ENCODE data around the gene RPS6KA2.

The RPS6KA2 gene

DNA sequence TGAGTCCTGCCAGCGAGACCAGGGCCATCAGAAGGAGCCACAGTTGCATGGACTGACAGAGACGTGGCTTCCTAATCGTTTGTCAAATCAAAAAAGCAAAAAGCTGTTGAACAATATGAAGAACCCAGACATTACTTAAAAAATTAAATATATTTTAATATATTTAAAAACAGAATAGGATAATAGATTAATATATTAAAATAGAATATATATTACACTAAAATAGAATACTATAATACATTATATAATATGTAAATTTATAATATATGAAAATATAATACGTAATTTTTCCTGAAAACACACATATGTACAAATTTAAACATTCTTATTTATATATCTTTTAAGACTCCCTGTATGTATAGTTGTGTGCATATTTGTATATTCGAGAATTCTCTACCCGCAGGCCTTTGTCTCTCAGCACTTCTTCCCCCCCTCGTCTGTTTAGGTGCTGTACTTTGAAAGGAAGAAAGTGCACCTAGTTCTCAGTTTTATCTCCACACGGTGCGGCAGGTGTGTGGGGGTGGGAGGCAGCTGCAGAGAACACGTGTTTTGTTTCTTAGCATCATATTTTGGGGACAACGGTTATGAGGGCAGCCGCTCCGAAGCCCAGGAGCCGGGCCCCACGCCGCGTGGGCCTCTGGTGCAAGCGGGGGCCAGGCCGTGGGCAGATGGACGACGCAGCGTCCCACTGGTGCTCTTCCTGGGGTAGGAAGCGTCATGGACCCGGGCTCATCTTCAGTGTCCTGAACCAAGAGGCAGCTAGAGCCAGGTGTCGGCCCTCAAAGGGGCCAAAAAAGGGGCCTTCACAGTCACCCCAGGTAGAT, 172.1 kb downstream of the RPS6KA2 start:
- no peaks in the 10 kb centered on the region for H3K27me3 Mint-ChIP-seq (ENCODE audit: low read depth)

DNA sequence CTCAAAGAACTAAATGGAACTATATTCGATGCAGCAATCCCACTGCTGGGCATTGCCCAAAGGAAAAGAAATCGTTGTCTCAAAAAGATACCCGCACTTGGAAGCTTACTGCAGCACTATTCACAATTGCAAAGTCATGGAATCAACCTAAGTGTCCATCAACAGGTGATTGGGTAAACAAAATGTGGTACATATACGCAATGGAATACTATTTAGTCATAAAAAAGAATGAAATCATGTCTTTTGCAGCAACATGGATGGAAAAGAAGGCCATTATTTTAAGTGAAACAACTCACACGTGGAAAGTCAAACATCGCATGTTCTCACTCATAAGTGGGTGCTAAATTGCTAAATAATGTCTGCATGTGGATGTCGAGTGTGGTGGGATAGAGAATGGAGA, 173.4 kb downstream of the RPS6KA2 start:
- DNase-seq (ENCODE audit: low spot score), result no peak
- Mint-ChIP-seq H3K4me3 (no peak overlapping the region), H3K9me3 (peaks cover 7% of the 10 kb centered on the region), H3K27ac (no peak overlapping the region), H3K36me3 (ENCODE audit: low read depth) (no peaks in the 10 kb centered on the region), H3K4me1 (ENCODE audit: low read depth) (no peaks in the 10 kb centered on the region), H3K27me3 (ENCODE audit: low read depth) (no peaks in the 10 kb centered on the region)

More for the DNA sequence above, 172.1 kb downstream of the RPS6KA2 start:
- Mint-ChIP-seq H3K9me3 (peaks cover 7% of the 10 kb centered on the region), H3K4me1 (ENCODE audit: low read depth) (no peaks in the 10 kb centered on the region), H3K27ac (no peak overlapping the region), H3K4me3 (no peak overlapping the region), H3K36me3 (ENCODE audit: low read depth) (no peaks in the 10 kb centered on the region)
- no peak for DNase-seq (ENCODE audit: low spot score)

DNA sequence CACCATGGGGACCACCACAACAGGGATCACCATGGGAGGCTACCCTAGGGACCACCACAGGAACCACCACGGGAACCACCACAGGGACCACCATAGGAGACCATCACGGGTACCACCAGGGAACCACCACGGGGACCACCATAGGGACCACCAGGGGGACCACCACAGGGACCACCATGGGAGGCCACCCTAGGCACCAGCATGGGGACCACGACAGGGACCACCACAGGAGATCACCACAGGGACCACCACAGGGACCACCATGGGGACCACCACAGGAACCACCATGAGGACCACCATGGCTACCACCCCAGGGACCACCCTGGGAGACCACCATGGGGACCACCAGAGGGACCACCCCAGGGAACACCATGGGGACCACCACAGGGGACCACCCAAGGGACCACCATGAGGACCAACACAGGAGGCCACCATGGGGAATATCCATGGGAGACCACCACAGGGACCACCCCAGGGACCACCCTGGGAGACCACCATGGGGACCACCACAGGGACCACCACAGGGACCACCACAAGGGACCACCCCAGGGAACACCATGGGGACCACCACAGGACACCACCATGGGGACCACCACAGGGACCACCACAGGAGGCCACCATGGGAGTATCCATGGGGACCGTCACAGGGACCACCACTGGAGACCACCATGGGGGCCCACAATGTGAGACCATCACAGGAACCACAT, 176.7 kb downstream of the RPS6KA2 start:
- Mint-ChIP-seq H3K4me3 (no peak overlapping the region), H3K9me3 (no peaks in the 10 kb centered on the region), H3K27me3 (ENCODE audit: low read depth) (no peaks in the 10 kb centered on the region), H3K36me3 (ENCODE audit: low read depth) (no peaks in the 10 kb centered on the region), H3K27ac (no peak overlapping the region), H3K4me1 (ENCODE audit: low read depth) (peaks cover 2% of the 10 kb centered on the region)
- no peak for DNase-seq (ENCODE audit: low spot score)

DNA sequence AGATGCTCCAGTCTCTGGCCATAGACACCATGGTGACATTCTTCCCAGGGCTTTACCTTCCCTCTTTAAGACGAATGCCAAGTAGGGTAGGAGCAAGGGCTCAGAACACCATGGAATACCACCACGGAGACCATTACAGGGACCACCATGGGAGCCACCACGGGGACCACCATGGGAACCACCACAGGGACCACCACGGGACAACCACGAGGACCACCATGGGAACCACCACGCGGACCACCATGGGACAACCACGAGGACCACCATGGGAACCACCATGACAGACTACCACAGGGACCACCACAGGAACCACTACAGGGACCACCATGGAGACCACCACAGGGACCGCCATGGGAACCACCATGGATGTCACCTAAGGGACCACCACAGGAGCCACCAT, 177.4 kb downstream of the RPS6KA2 start:
- no peak overlapping the region for H3K27ac Mint-ChIP-seq
- no peaks in the 10 kb centered on the region for H3K9me3 Mint-ChIP-seq
- H3K4me1 Mint-ChIP-seq (ENCODE audit: low read depth), result peaks cover 2% of the 10 kb centered on the region
- no peak for DNase-seq (ENCODE audit: low spot score)
- H3K36me3 Mint-ChIP-seq (ENCODE audit: low read depth), result no peaks in the 10 kb centered on the region
- H3K27me3 Mint-ChIP-seq (ENCODE audit: low read depth), result no peaks in the 10 kb centered on the region
- no peak overlapping the region for H3K4me3 Mint-ChIP-seq

DNA sequence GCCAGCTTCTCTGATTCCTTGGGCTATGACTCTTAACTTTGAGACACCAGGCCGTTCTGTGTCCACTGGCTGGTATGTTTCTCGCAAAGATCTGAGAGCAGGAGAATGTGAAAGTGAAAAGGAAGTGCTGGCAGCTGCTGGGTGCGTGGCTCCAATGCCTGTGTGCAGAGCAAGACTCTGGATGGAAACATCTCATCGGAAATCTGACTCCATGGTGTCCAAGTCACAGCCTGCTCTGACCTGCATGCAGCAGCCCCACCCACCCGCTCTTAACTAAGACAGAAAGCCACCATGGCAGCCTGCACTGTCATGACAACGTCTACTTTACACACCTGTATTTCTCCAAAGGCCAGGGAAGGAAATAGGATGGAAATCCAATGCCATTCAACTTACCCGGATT, 178.0 kb downstream of the RPS6KA2 start:
- peaks cover 2% of the 10 kb centered on the region for H3K4me1 Mint-ChIP-seq (ENCODE audit: low read depth)
- no peaks in the 10 kb centered on the region for H3K9me3 Mint-ChIP-seq
- DNase-seq (ENCODE audit: low spot score), result no peak
- no peaks in the 10 kb centered on the region for H3K27me3 Mint-ChIP-seq (ENCODE audit: low read depth)
- H3K36me3 Mint-ChIP-seq (ENCODE audit: low read depth), result no peaks in the 10 kb centered on the region
- H3K27ac Mint-ChIP-seq, result no peak overlapping the region
- H3K4me3 Mint-ChIP-seq, result no peak overlapping the region

DNA sequence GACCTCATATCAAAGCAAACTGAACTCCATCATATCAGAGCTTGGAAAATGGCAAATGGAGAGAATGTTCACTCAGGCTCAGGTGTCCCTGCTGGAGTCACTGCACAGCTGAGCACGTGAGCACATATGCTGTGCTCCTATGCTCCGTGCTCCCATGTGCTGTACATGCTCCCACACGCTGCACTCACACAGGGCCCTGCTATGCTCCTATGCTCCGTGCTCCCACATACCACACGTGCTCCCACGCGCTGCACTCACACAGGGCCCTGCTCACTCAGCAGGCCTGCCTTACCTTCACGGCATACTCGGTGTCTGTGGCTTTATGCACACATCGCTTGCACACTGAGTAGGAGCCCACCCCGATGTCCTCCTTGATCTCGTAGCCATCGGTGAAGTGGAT, 178.6 kb downstream of the RPS6KA2 start:
- peaks cover 2% of the 10 kb centered on the region for H3K4me1 Mint-ChIP-seq (ENCODE audit: low read depth)
- no peaks in the 10 kb centered on the region for H3K9me3 Mint-ChIP-seq
- H3K36me3 Mint-ChIP-seq (ENCODE audit: low read depth), result no peaks in the 10 kb centered on the region
- no peak overlapping the region for H3K27ac Mint-ChIP-seq
- no peak for DNase-seq (ENCODE audit: low spot score)
- no peaks in the 10 kb centered on the region for H3K27me3 Mint-ChIP-seq (ENCODE audit: low read depth)
- H3K4me3 Mint-ChIP-seq, result no peak overlapping the region

DNA sequence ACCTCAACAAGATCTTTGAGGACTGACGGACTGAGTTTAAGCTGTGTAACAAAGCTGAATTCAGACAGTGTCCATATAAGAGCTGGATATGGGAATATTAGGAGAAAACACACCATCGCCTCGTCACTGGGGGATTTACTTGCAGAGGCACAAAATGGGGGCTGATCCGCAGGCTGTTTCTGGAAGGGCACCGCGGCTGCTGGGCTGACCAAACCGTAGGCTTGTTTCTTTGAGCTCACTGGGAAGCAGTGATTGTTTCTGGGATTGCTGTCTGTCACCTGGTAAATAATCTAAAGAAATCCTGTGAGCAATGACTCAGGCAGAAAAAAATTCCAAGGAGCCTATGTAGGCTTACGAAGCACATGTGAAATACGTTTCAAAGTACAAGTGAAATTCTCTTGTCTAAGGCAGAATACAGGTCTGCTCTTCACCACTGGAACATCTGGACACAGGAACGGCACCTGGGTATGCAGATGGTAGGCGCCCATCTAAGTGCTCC, 180.4 kb downstream of the RPS6KA2 start:
- H3K9me3 Mint-ChIP-seq, result no peaks in the 10 kb centered on the region
- H3K4me1 Mint-ChIP-seq (ENCODE audit: low read depth), result peaks cover 2% of the 10 kb centered on the region
- no peak overlapping the region for H3K4me3 Mint-ChIP-seq
- no peak overlapping the region for H3K27ac Mint-ChIP-seq
- DNase-seq (ENCODE audit: low spot score), result no peak
- H3K27me3 Mint-ChIP-seq (ENCODE audit: low read depth), result no peaks in the 10 kb centered on the region
- no peaks in the 10 kb centered on the region for H3K36me3 Mint-ChIP-seq (ENCODE audit: low read depth)

DNA sequence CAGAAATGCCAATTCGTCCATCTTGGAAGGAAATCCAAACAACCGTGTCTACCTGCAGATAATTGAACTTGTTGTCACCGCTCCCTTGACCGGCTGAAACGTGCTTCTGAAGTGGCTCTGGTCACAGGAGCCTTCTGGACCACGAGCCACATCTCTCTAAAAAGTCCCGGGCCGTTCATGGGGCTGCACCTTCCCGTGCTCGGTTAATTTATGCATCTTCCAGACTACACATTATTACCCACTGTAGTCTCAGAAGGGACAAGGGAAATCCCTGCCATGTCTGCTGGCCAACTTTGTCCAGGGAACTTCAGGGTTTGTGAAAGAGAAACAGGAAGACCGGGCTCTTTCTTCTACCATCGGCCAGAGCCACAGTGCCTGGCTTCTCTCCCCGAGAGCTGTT, 180.9 kb downstream of the RPS6KA2 start:
- Mint-ChIP-seq H3K4me3 (no peak overlapping the region), H3K9me3 (no peaks in the 10 kb centered on the region), H3K36me3 (ENCODE audit: low read depth) (no peaks in the 10 kb centered on the region), H3K4me1 (ENCODE audit: low read depth) (peaks cover 3% of the 10 kb centered on the region), H3K27me3 (ENCODE audit: low read depth) (peaks cover 2% of the 10 kb centered on the region), H3K27ac (no peak overlapping the region)
- no peak for DNase-seq (ENCODE audit: low spot score)

DNA sequence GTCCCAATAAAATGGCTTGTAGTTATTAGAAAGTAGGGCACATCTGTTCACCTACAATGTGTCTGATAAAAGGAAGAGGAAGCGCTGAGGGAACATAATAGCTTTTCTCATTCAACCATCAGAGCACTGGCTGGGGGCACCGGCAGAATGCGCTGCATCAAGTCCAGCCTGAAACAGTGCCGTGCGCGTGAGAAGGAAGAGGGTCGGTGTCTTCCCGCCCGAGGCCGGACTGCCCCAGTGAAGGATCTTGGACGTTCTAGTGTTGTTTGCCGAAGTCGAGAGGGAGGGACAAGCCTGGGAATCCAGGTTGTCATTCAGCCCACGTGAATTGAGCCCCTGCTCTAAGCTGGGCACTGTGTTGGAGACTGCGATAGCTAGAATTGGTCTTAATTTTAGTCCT, 182.6 kb downstream of the RPS6KA2 start:
- Mint-ChIP-seq H3K36me3 (ENCODE audit: low read depth) (no peaks in the 10 kb centered on the region), H3K4me1 (ENCODE audit: low read depth) (peaks cover 10% of the 10 kb centered on the region), H3K9me3 (no peaks in the 10 kb centered on the region), H3K27ac (no peak overlapping the region), H3K27me3 (ENCODE audit: low read depth) (peaks cover 4% of the 10 kb centered on the region), H3K4me3 (no peak overlapping the region)
- no peak for DNase-seq (ENCODE audit: low spot score)

DNA sequence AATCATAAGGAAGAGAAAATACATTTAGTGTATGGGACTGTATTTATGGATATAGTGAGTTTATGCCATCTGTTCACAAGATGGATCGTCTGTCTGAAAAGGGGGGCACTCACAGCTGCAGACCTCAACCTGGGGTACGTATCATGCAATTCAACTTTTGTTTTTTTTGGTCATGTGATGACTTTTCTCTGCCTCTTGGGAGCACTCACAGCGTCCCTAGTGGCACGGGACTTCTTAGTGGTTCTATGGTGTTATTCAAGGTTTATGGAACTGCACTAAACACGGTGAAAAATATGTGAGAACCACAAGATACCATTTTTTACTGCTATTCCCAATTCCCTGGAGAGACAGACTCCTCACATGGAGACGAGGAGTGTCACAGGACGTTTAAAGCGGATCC, 183.9 kb downstream of the RPS6KA2 start:
- DNase-seq (ENCODE audit: low spot score), result no peak
- peaks cover 4% of the 10 kb centered on the region for H3K27me3 Mint-ChIP-seq (ENCODE audit: low read depth)
- peaks cover 16% of the 10 kb centered on the region for H3K4me1 Mint-ChIP-seq (ENCODE audit: low read depth)
- H3K9me3 Mint-ChIP-seq, result no peaks in the 10 kb centered on the region
- H3K4me3 Mint-ChIP-seq, result no peak overlapping the region
- no peaks in the 10 kb centered on the region for H3K36me3 Mint-ChIP-seq (ENCODE audit: low read depth)
- H3K27ac Mint-ChIP-seq, result no peak overlapping the region

DNA sequence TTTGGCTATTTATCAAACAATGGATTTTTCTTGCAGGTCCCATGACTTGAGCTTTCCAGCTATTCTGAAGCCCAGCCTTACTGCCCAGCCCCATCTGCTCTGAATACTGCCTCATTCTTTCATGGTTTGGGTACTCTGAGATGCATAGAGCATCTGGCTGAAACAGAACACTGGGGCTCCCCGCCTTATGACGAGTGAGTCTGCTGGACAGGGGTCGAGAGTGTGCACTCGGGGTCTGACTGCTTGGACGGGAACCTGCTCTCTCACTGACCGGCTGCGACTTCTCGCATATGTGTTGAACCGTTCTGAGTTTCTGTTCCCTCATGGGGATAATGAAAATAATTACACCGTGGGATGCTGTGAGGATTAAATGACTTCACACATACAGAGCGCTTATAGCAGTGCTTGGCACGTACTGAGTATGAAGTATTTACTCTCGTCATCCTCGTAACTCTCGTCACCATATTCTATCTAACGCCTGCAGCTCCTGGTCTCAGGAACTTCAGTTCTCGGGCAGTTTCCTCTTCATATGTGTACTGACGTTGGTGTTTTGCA, 184.8 kb downstream of the RPS6KA2 start:
- Mint-ChIP-seq H3K36me3 (ENCODE audit: low read depth) (no peaks in the 10 kb centered on the region), H3K27me3 (ENCODE audit: low read depth) (peaks cover 4% of the 10 kb centered on the region), H3K27ac (no peak overlapping the region), H3K4me3 (no peak overlapping the region), H3K9me3 (no peaks in the 10 kb centered on the region), H3K4me1 (ENCODE audit: low read depth) (peaks cover 17% of the 10 kb centered on the region)
- DNase-seq (ENCODE audit: low spot score), result no peak

DNA sequence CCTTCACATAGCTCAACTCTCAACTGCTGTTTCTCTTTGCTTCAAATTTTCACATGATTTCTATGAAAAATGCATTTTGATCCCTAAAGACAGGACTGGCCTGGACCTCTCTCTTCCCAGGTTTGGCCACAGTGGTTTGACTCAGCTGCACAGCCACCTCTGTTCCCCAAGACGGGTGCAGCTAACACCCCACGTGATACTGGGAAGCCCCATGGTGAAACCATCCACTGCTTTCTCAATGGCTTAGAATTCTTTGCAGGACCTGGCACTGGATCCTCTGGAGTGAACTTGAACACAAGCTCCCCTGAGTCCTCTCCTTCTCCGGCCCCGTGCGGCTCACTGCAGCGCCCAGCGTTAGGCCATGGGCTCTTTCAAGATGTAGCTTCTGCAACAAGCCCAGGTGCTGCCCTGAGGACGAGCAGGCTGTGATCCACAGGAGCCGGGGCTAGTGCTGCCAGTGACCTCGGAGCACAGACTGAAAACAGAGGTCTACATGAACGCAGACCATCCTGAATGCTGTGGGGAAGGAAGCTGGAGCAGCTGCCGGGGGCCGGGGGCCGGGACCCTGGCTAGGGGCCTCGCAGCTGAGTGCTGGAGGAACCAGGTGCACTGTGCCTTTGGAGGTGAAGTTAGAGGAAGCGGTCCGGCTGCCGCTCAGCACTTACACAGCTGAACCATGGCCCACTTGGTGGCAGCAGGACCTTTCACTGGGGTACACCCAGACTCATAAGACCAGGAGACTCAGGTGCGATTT, 185.5 kb downstream of the RPS6KA2 start:
- no peaks in the 10 kb centered on the region for H3K36me3 Mint-ChIP-seq (ENCODE audit: low read depth)
- H3K27me3 Mint-ChIP-seq (ENCODE audit: low read depth), result peaks cover 4% of the 10 kb centered on the region
- peaks cover 15% of the 10 kb centered on the region for H3K4me1 Mint-ChIP-seq (ENCODE audit: low read depth)
- no peak overlapping the region for H3K4me3 Mint-ChIP-seq
- no peak overlapping the region for H3K27ac Mint-ChIP-seq
- no peaks in the 10 kb centered on the region for H3K9me3 Mint-ChIP-seq
- DNase-seq (ENCODE audit: low spot score), result no peak

DNA sequence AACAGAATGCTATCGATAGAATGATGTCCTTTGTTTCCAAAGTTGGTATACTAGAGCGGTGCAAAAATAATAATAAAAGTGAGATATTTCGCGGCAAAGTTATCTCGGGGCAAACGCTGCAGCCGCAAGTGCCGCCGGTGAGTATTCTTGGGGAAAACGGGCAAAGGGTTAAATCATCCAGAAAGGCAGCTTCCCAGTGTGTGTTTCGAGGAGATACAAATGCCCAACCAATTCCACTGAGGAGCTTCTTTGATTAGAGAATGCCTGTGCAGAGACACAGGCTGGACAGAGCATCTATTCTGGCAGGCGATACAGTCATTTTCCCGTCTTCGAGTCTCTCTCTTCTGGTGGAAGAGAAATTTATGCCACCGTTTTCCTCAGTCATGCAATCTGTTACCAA, 186.3 kb downstream of the RPS6KA2 start:
- H3K27me3 Mint-ChIP-seq (ENCODE audit: low read depth), result peaks cover 4% of the 10 kb centered on the region
- DNase-seq (ENCODE audit: low spot score), result no peak
- H3K9me3 Mint-ChIP-seq, result no peaks in the 10 kb centered on the region
- H3K36me3 Mint-ChIP-seq (ENCODE audit: low read depth), result no peaks in the 10 kb centered on the region
- no peak overlapping the region for H3K4me3 Mint-ChIP-seq
- no peak overlapping the region for H3K27ac Mint-ChIP-seq
- H3K4me1 Mint-ChIP-seq (ENCODE audit: low read depth), result peaks cover 15% of the 10 kb centered on the region

DNA sequence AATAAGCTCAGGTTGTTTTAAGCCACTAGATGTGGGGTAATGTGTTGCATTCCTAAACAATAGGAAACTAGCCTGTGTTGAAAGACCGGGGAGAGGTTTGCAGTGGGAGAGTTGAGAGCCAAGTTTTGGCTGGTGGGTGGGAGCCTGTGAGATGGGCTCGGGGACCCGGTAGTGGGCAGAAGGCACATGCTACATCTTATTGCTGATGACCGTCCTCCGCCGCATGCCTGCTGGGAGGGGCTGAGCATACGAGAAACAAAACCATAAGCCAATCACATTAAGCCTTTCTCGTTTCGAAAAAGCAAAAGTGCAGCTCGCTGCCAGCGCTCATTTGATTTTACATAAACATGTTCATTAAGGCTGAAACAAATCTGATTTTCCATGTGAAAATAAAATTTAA, 186.9 kb downstream of the RPS6KA2 start:
- Mint-ChIP-seq H3K9me3 (no peaks in the 10 kb centered on the region), H3K27me3 (ENCODE audit: low read depth) (peaks cover 4% of the 10 kb centered on the region), H3K4me1 (ENCODE audit: low read depth) (peaks cover 16% of the 10 kb centered on the region), H3K27ac (no peak overlapping the region), H3K4me3 (peak overlapping the region; percentile 2), H3K36me3 (ENCODE audit: low read depth) (no peaks in the 10 kb centered on the region)
- no peak for DNase-seq (ENCODE audit: low spot score)
